Measurements from ENCODE around the gene MAGI2. TPM values are rescaled to one million over a fixed set of nuclear protein-coding genes. Genes with fewer than 3 reads are reported as not detected.

The MAGI2 gene
- total RNA-seq, 2 donors from 2014 or later = 18.3 to 31.8 TPM

GRCh38 chr7:79300573-79300972 lies 152.9 kb downstream of the MAGI2 start:
- Histone ChIP-seq H3K4me3 (no peak overlapping the region), H3K27me3 (replicated peaks; ENCODE audit: insufficient read depth) (no peaks in the 10 kb centered on the region), H3K4me1 (ENCODE audit: control insufficient read depth in 1 of 2, low read depth in 2 of 2) (no peaks in the 10 kb centered on the region), H3K27ac (no peak overlapping the region), H3K36me3 (no peaks in the 10 kb centered on the region), H3K9me3 (no peaks in the 10 kb centered on the region)
- ATAC-seq (ENCODE audit: insufficient number of reproducible peaks, low FRiP score, low read depth) = no peak
- TF ChIP-seq, protein P1, sequence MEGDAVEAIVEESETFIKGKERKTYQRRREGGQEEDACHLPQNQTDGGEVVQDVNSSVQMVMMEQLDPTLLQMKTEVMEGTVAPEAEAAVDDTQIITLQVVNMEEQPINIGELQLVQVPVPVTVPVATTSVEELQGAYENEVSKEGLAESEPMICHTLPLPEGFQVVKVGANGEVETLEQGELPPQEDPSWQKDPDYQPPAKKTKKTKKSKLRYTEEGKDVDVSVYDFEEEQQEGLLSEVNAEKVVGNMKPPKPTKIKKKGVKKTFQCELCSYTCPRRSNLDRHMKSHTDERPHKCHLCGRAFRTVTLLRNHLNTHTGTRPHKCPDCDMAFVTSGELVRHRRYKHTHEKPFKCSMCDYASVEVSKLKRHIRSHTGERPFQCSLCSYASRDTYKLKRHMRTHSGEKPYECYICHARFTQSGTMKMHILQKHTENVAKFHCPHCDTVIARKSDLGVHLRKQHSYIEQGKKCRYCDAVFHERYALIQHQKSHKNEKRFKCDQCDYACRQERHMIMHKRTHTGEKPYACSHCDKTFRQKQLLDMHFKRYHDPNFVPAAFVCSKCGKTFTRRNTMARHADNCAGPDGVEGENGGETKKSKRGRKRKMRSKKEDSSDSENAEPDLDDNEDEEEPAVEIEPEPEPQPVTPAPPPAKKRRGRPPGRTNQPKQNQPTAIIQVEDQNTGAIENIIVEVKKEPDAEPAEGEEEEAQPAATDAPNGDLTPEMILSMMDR (IDR thresholded peaks at IDR 0.05) = no peak
- no peak for DNase-seq (ENCODE audit: low spot score)

DNA sequence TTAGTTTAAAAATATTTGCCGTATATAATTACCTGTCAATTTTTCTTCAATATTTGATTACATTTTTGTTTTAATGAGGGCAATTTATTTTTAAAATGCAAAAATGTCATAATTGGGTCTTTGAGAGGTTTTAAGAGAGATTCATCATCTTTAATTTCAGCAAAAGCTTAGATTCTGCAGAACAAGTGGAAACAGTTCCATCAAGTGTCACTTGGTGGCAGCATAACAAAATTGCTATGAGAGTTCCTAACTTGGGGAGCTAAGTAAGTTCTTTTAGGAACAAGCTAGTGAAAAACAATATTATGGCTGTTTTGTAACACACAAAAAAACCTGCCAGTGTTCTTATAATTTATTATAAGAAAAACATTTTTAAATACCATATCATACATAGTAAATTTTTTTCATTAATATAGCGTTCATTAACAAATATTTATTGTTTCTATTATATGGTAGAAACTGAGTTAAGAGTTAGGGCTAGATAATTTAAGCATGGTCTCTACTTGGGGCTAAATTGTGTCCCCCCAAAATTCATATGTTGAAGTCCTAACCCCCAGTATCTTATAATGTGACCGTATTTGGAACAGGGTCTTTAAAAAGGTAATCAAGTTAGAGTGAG lies 155.2 kb downstream of the MAGI2 start:
- TF ChIP-seq, protein P1 (IDR thresholded peaks at IDR 0.05) = peak; percentile 74
- no peaks in the 10 kb centered on the region for H3K9me3 ChIP-seq
- no peak overlapping the region for H3K4me3 ChIP-seq
- no peaks in the 10 kb centered on the region for H3K27me3 ChIP-seq (replicated peaks; ENCODE audit: insufficient read depth)
- DNase-seq (ENCODE audit: low spot score) (no peak), ATAC-seq (ENCODE audit: insufficient number of reproducible peaks, low FRiP score, low read depth) (no peak)
- no peaks in the 10 kb centered on the region for H3K4me1 ChIP-seq (ENCODE audit: control insufficient read depth in 1 of 2, low read depth in 2 of 2)
- no peaks in the 10 kb centered on the region for H3K36me3 ChIP-seq
- H3K27ac ChIP-seq = no peak overlapping the region

DNA sequence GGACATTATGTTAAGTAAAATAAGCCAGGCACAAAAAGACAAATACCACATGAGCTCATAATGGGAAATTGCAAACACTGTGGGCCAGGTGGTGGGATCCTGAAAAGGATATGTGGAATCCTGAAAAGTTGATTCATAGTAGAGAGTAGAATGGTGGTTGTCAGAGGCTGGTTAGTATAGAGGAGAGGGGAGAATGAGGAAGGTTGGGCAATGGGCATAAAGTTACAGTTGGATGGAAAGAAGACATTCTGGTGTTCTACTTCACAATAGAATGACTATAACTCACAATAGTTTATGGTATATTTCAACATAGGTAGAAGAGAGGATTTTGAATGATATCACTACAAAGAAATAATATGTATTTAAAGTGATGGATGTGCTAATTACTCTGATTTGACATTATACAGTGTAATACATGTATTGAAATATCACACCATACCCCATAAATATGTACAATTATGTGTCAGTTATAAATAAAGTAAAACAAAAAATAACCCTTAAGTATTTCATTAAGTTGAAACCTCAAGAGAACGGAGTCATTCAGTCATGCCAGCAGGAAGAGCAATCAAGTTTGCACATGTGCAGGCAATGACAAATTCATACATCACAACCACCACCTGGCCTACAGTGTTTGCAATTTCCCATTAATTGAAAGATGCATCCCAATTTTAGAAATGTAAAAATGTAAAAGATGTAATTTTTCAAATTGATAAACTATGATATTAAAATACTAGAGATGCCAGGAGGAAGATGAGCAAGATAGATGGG lies 156.7 kb downstream of the MAGI2 start:
- Histone ChIP-seq H3K27ac (no peak overlapping the region), H3K4me1 (ENCODE audit: control insufficient read depth in 1 of 2, low read depth in 2 of 2) (no peaks in the 10 kb centered on the region), H3K4me3 (no peak overlapping the region), H3K9me3 (no peaks in the 10 kb centered on the region), H3K36me3 (no peaks in the 10 kb centered on the region), H3K27me3 (replicated peaks; ENCODE audit: insufficient read depth) (no peaks in the 10 kb centered on the region)
- ATAC-seq (ENCODE audit: insufficient number of reproducible peaks, low FRiP score, low read depth) (no peak), DNase-seq (ENCODE audit: low spot score) (no peak)
- TF ChIP-seq, protein P1 (IDR thresholded peaks at IDR 0.05) = no peak

- H3K4me1 ChIP-seq (ENCODE audit: control insufficient read depth in 1 of 2, low read depth in 2 of 2) = no peaks in the 10 kb centered on the region
- no peaks in the 10 kb centered on the region for H3K27me3 ChIP-seq (replicated peaks; ENCODE audit: insufficient read depth)
- no peaks in the 10 kb centered on the region for H3K36me3 ChIP-seq
- TF ChIP-seq, protein P1 (IDR thresholded peaks at IDR 0.05) = no peak
- H3K27ac ChIP-seq = no peak overlapping the region
- no peak for DNase-seq (ENCODE audit: low spot score)
- no peak overlapping the region for H3K4me3 ChIP-seq
- no peaks in the 10 kb centered on the region for H3K9me3 ChIP-seq
- ATAC-seq (ENCODE audit: insufficient number of reproducible peaks, low FRiP score, low read depth) = no peak
Measured at GRCh38 chr7:79293655-79294142, 159.8 kb downstream of the MAGI2 start.

GRCh38 chr7:79292834-79293233 lies 160.6 kb downstream of the MAGI2 start:
- no peak for DNase-seq (ENCODE audit: low spot score)
- no peak overlapping the region for H3K27ac ChIP-seq
- no peaks in the 10 kb centered on the region for H3K36me3 ChIP-seq
- no peaks in the 10 kb centered on the region for H3K4me1 ChIP-seq (ENCODE audit: control insufficient read depth in 1 of 2, low read depth in 2 of 2)
- no peaks in the 10 kb centered on the region for H3K9me3 ChIP-seq
- TF ChIP-seq, protein P1 (IDR thresholded peaks at IDR 0.05) = no peak
- H3K4me3 ChIP-seq = no peak overlapping the region
- ATAC-seq (ENCODE audit: insufficient number of reproducible peaks, low FRiP score, low read depth) = no peak
- no peaks in the 10 kb centered on the region for H3K27me3 ChIP-seq (replicated peaks; ENCODE audit: insufficient read depth)
